Measurements from ENCODE around the gene ZNF268. TPM values are rescaled to one million over a fixed set of nuclear protein-coding genes. Genes with fewer than 3 reads are reported as not detected.

Gene ZNF268
- 7.0 and 11.3 TPM in 2 replicates for total RNA-seq

DNA sequence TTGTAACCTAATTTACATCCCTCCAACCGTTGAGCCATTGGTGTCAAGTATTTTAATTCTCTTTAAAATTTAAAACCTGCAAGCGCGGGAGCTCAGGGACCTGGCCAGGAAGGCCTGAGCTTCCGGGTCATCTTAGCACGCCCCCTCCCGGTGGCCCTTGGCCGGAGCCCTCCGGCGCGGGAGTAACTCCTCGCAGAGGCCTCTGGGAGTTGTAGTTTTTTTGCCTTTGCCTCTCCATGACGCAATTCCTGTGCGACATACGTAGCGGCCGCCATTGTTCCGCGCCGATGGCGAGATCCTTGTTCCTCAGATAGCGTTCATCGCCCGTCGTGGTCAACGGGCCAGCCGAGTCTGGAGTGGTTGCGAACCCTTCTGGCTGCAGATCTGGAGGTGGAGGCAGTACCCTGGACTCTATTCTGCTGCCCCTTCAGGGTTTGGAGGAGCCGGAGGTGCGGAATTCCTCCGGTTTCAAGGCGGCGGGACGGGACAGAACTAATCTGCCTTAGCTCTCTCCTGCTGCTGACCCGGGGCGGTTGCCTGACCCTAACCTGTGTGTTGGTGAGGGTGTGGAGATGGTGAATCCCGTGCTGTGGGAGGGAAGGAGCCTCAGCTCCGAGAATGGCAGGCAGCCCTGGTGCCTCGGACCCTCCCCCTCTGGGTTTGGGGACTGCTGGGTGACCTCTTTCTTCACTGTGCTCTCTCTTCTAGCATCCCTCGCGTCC is at the start of gene ZNF268:
Gene ZNF268, plus strand, starts transcription at position 258 of the 722 bp plus-strand sequence. CDS start 503 bp downstream, outside the sequence.
- peak within 1 kb of the TSS; percentile 75 for H3K4me3 ChIP-seq (ENCODE audit: low read depth, low read length)
- TF ChIP-seq, protein P1, sequence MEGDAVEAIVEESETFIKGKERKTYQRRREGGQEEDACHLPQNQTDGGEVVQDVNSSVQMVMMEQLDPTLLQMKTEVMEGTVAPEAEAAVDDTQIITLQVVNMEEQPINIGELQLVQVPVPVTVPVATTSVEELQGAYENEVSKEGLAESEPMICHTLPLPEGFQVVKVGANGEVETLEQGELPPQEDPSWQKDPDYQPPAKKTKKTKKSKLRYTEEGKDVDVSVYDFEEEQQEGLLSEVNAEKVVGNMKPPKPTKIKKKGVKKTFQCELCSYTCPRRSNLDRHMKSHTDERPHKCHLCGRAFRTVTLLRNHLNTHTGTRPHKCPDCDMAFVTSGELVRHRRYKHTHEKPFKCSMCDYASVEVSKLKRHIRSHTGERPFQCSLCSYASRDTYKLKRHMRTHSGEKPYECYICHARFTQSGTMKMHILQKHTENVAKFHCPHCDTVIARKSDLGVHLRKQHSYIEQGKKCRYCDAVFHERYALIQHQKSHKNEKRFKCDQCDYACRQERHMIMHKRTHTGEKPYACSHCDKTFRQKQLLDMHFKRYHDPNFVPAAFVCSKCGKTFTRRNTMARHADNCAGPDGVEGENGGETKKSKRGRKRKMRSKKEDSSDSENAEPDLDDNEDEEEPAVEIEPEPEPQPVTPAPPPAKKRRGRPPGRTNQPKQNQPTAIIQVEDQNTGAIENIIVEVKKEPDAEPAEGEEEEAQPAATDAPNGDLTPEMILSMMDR (conservative IDR thresholded peaks at IDR 0.05; ENCODE audit: low read depth, low read length) = peak; percentile 88
- DNase-seq (ENCODE audit: low read depth) = peak; percentile 59

DNA sequence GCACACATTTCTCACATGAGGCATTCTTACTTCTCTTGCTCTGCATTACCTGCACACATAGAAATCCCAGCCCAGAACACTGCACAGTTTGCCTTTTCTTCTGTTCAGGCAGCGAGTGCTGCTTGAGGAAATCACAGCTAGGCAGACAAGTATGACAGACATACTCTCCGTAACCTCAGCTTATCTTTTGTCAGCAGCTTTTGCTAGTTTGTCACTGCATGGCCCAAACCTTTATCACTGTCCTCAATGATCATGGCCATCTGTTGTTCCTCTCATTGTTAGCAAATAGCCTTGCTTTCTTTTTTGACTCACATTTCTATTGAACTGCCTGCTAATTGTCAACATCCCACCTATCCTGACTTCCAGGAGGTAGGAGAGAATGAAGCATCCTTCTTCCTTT is 45.5 kb upstream of the ZNF268 start:
- TF ChIP-seq, protein P1 (conservative IDR thresholded peaks at IDR 0.05; ENCODE audit: low read depth, low read length) = no peak
- DNase-seq (ENCODE audit: low read depth) = no peak
- H3K4me3 ChIP-seq (ENCODE audit: low read depth, low read length) = no peak overlapping the region

DNA sequence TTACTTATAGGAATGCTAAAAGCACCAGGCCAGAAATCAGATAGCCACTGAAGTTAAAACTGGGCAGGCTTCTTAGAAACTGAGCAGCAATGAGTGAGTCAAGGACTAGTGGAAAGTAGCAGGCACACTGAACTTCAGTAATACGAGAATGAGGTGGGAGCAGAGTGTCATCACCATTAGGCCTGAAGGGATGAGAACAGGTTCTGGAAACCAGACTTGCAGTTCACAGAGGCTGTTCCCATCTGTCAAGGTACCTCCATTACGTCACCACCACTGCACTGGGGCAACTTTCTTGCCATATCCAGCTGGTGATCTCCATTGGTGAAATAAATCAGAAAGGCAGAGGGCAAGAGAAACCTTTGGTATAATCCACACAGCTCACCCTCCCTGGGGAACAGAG is 35.3 kb upstream of the ZNF268 start:
- DNase-seq (ENCODE audit: low read depth) = no peak
- TF ChIP-seq, protein P1 (conservative IDR thresholded peaks at IDR 0.05; ENCODE audit: low read depth, low read length) = no peak
- no peak overlapping the region for H3K4me3 ChIP-seq (ENCODE audit: low read depth, low read length)

DNA sequence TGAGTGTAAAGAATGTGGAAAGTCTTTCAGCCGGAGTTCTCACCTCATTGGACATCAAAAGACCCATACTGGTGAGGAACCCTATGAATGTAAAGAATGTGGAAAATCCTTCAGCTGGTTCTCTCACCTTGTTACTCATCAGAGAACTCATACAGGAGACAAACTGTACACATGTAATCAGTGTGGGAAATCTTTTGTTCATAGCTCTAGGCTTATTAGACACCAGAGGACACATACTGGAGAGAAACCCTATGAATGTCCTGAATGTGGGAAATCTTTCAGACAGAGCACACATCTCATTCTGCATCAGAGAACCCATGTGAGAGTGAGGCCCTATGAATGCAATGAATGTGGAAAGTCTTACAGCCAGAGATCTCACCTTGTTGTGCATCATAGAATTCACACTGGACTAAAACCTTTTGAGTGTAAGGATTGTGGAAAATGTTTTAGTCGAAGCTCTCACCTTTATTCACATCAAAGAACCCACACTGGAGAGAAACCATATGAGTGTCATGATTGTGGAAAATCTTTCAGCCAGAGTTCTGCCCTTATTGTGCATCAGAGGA is 25.1 kb upstream of the ZNF268 start:
- TF ChIP-seq, protein P1 (conservative IDR thresholded peaks at IDR 0.05; ENCODE audit: low read depth, low read length) = no peak
- H3K4me3 ChIP-seq (ENCODE audit: low read depth, low read length) = no peak overlapping the region
- no peak for DNase-seq (ENCODE audit: low read depth)

DNA sequence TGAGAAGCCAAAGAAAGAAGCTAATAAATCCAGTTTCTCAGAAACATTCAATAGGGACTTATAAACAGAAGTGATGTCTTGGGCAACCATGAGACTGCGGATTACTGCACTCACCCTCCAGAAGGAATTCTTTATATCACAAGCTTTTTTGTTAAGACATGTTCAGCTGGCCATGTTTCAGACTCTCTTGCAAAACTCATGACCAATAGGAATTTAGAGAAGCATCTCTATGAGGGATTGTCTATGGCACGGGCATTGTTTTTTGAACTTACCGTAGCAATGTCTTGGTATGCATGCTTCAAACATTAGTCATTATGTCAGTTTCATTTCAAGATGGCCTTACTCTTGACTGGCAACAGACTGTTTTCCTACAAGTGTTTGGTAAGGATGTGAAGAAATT is 15.5 kb upstream of the ZNF268 start:
- DNase-seq (ENCODE audit: low read depth) = no peak
- TF ChIP-seq, protein P1 (conservative IDR thresholded peaks at IDR 0.05; ENCODE audit: low read depth, low read length) = no peak
- H3K4me3 ChIP-seq (ENCODE audit: low read depth, low read length) = no peak overlapping the region

DNA sequence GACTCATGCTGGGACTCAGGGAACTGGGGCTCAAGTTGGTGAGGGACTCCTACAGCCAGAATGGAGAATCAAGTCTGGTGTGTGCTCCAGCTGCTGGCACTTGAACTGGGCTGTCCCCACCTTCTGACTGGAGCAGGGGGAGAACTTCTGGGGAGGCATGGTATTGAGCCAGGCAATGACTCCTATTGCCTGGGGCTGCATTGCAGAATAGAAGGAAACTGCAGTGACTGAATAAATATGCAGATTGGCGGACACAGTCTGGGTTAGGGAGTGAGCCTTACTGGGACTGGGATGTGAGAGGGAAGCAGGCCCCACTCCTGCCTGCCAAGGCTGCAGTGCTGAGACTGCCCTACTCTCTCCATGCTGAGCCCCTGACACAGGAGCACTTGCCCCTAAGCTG is 8.8 kb upstream of the ZNF268 start:
- TF ChIP-seq, protein P1 (conservative IDR thresholded peaks at IDR 0.05; ENCODE audit: low read depth, low read length) = no peak
- DNase-seq (ENCODE audit: low read depth) = no peak
- H3K4me3 ChIP-seq (ENCODE audit: low read depth, low read length) = no peak overlapping the region

DNA sequence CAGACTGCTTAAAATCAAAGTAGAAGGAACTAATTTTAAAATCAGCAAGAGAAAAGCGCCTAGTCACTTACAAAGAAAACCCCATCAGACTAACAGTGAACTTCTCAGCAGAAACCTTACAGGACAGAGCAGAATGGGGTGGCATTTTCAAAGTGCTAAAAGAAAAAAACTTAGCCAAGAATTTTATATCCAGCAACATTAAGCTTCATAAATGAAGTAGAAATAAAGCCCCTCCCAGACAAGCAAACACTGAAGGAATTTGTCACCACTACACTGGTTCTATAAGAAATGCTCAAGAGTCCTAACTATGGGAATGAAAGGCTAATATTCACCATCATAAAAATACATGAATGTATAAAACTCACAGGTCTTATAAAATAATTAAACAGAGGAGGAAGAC is 6.4 kb upstream of the ZNF268 start:
- no peak for DNase-seq (ENCODE audit: low read depth)
- H3K4me3 ChIP-seq (ENCODE audit: low read depth, low read length) = no peak overlapping the region
- TF ChIP-seq, protein P1 (conservative IDR thresholded peaks at IDR 0.05; ENCODE audit: low read depth, low read length) = no peak

All from epithelial cell of proximal tubule (primary cell).